Activated naive CD4-positive, alpha-beta T cell treated with anti-CD3 and anti-CD28 coated beads, Interleukin-2, amount 50 U/mL, for 16 hours (primary cell): ENCODE results near the gene FSTL3.
A peak's percentile ranks its signal among the peaks of the same experiment; 100 is the strongest.

Source experiments
- DNase-seq: peaks from one replicate; pipeline ENCODE4 v3.0.0-alpha.2; 2020

Gene FSTL3

GRCh38 chr19:645912-646778, 30.0 kb upstream of the FSTL3 start:
- no peak for DNase-seq

GRCh38 chr19:646779-647565, 29.2 kb upstream of the FSTL3 start:
- DNase-seq: no peak

- DNase-seq: no peak
Measured at GRCh38 chr19:647566-648284, 28.5 kb upstream of the FSTL3 start.

GRCh38 chr19:648305-648704, 27.9 kb upstream of the FSTL3 start:
- no peak for DNase-seq

- no peak for DNase-seq
Measured at GRCh38 chr19:648904-649801, 27.0 kb upstream of the FSTL3 start.

- no peak for DNase-seq
Measured at GRCh38 chr19:650121-650520, 26.1 kb upstream of the FSTL3 start.

- no peak for DNase-seq
Measured at GRCh38 chr19:651114-651818, 24.9 kb upstream of the FSTL3 start.

GRCh38 chr19:651991-652390, 24.2 kb upstream of the FSTL3 start:
- no peak for DNase-seq

GRCh38 chr19:652467-653389, 23.5 kb upstream of the FSTL3 start:
- DNase-seq: no peak

GRCh38 chr19:653425-653824, 22.8 kb upstream of the FSTL3 start:
- DNase-seq: no peak

GRCh38 chr19:655691-656090, 20.5 kb upstream of the FSTL3 start:
- DNase-seq: no peak

- DNase-seq: peak; percentile 12
Measured at GRCh38 chr19:656751-657559, 19.2 kb upstream of the FSTL3 start.

- no peak for DNase-seq
Measured at GRCh38 chr19:657611-658010, 18.6 kb upstream of the FSTL3 start.

GRCh38 chr19:658059-658839, 17.9 kb upstream of the FSTL3 start:
- DNase-seq: no peak

- no peak for DNase-seq
Measured at GRCh38 chr19:658916-659839, 17.0 kb upstream of the FSTL3 start.

GRCh38 chr19:660793-661426, 15.3 kb upstream of the FSTL3 start:
- DNase-seq: peak; percentile 13
